K562 (cell line): ENCODE data around the gene ARFGEF2. TPM values are rescaled to one million over a fixed set of nuclear protein-coding genes. Genes with fewer than 3 reads are reported as not detected.

Experiments
- ATAC-seq: fragments of 200-7000 bp; cut with Tn5 transposase; 3 replicates; pipeline ENCODE4 v1.9.1; 2020; ENCODE audit warnings: moderate library complexity
- BruUV-seq: library from RNA; stranded (reverse); fragments of 400-500 nt; replicated peaks from 2 replicates; lab custom pipeline; 2021; lab: Mats Ljungman, UMichigan
- CTCF ChIA-PET: fragments of 300-600 bp; formaldehyde crosslinking; extraction: SDS; loops from one replicate; lab custom pipeline; 2021; ENCODE audit warnings: low intra/inter-chr PET ratio; lab: Yijun Ruan, JAX
- POLR2A ChIA-PET: fragments of 300-600, 350-650 bp; sonication (Branson Sonifier 250); formaldehyde crosslinking; extraction: SDS; loops from one replicate; lab custom pipeline; 2021; ENCODE audit warnings: antibody characterized with exemption, inconsistent platforms; lab: Yijun Ruan, JAX
- DNase-seq, 4 experiments: peaks; one replicate each; pipeline versions ENCODE4 v3.0.0 to v3.0.0-alpha.2; 2011 to 2018; ENCODE audit warnings: low spot score in 3 of 4, mixed read lengths in 3 of 4; ENCODE audit errors: extremely low read depth in 1 of 4
- FAIRE-seq: peaks from 2 replicates; lab custom pipeline; 2011; peaks lifted over from hg19 to GRCh38; lab: Jason Lieb, UNC
- H2AFZ ChIP-seq: 2 replicates; pipeline ENCODE4 v1.6.0; 2011; ENCODE audit warnings: low read depth, low read length, control low read depth, inconsistent platforms
- H3K27ac ChIP-seq: fragments of 200-600 bp; 3 replicates; pipeline ENCODE4 v1.8.0; 2011; ENCODE audit warnings: low read depth, mild to moderate bottlenecking, control low read depth, inconsistent platforms, low read length, moderate library complexity, mixed read lengths; ENCODE audit errors: extremely low read depth
- H3K27me3 ChIP-seq, 2 experiments: fragments of 300-600 bp in 1 of 2; 2 replicates in 1 of 2; 3 replicates in 1 of 2; pipeline versions ENCODE4 v1.6.0 to v1.8.0; 2011; ENCODE audit warnings: inconsistent platforms in 2 of 2, low read length in 2 of 2, mild to moderate bottlenecking in 1 of 2, mixed read lengths in 1 of 2, moderate library complexity in 1 of 2; ENCODE audit not compliant: control insufficient read depth in 2 of 2, insufficient read depth in 2 of 2
- H3K36me3 ChIP-seq: fragments of 300-600 bp; 3 replicates; pipeline ENCODE4 v1.8.0; 2011; ENCODE audit warnings: mild to moderate bottlenecking, low read length, inconsistent platforms; ENCODE audit not compliant: control insufficient read depth, insufficient read depth
- H3K4me1 ChIP-seq, 2 experiments: fragments of 200-600 bp in 1 of 2; replicated peaks in 1 of 2; 2 replicates in 1 of 2; 3 replicates in 1 of 2; pipeline versions ENCODE4 v1.5.1 to v1.8.0; 2011; ENCODE audit warnings: inconsistent platforms in 2 of 2, low read length in 2 of 2, mild to moderate bottlenecking in 1 of 2, mixed read lengths in 1 of 2, moderate library complexity in 1 of 2; ENCODE audit not compliant: control insufficient read depth in 2 of 2, insufficient read depth in 2 of 2
- H3K4me2 ChIP-seq: 2 replicates; pipeline ENCODE4 v1.6.1; 2011; ENCODE audit warnings: low read length, control low read depth, inconsistent platforms, mixed read lengths; ENCODE audit not compliant: insufficient read depth
- H3K4me3 ChIP-seq: fragments of 200-600 bp; sonication (generic), shearing (Covaris generic); 2 replicates; pipeline ENCODE4 v1.5.1; 2016; ENCODE audit warnings: control low read depth, inconsistent platforms
- H3K79me2 ChIP-seq: fragments of 200-600 bp; 3 replicates; pipeline ENCODE4 v1.8.0; 2011; ENCODE audit warnings: low read length, inconsistent platforms; ENCODE audit not compliant: control insufficient read depth, insufficient read depth
- H3K9ac ChIP-seq, 2 experiments: 2 replicates each; pipeline versions ENCODE4 v1.6.0 to v1.6.1; 2011; ENCODE audit warnings: low read depth in 2 of 2, low read length in 2 of 2, control low read depth in 1 of 2, inconsistent platforms in 1 of 2, mild to moderate bottlenecking in 1 of 2, mixed read lengths in 1 of 2; ENCODE audit not compliant: insufficient read depth in 1 of 2
- H3K9me1 ChIP-seq: one replicate; pipeline ENCODE4 v1.6.0; 2011; ENCODE audit warnings: inconsistent platforms, mild to moderate bottlenecking, low read length, moderate library complexity; ENCODE audit not compliant: control insufficient read depth, insufficient read depth
- H3K9me3 ChIP-seq: replicated peaks from 2 replicates; pipeline ENCODE4 v1.5.1; 2011; ENCODE audit warnings: low read depth, low read length, inconsistent platforms; ENCODE audit not compliant: control insufficient read depth, insufficient read depth
- H4K20me1 ChIP-seq: replicated peaks from 2 replicates; pipeline ENCODE4 v1.6.1; 2011; ENCODE audit warnings: low read length, inconsistent platforms, mixed read lengths; ENCODE audit not compliant: control insufficient read depth, insufficient read depth
- ARID1B ChIP-seq: fragments of 450-650 bp; IDR thresholded peaks from 2 replicates; pipeline ENCODE4 v1.6.1; 2016; ENCODE audit warnings: antibody characterized with exemption, mild to moderate bottlenecking, inconsistent platforms
- ELF4 ChIP-seq: fragments of 450-650 bp; formaldehyde crosslinking; IDR thresholded peaks from 2 replicates; pipeline ENCODE4 v1.4.0; 2022; ENCODE audit warnings: missing genetic modification characterization
- FOXJ3 ChIP-seq: sonication (generic); formaldehyde crosslinking; IDR thresholded peaks from 2 replicates; pipeline ENCODE4 v1.4.0; 2020; ENCODE audit warnings: mild to moderate bottlenecking, missing genetic modification reagents
- FOXK2 ChIP-seq, 2 experiments: fragments of 450-650 bp; IDR thresholded peaks in 1 of 2; conservative IDR thresholded peaks in 1 of 2; 2 replicates each; pipeline ENCODE4 v1.6.1; 2016; ENCODE audit warnings: low read depth in 2 of 2, mild to moderate bottlenecking in 1 of 2
- MAFG ChIP-seq: fragments of 450-650 bp; conservative IDR thresholded peaks from 2 replicates; pipeline ENCODE4 v1.6.1; 2016; ENCODE audit warnings: missing genetic modification characterization, missing compliant biosample characterization
- MYC ChIP-seq, 2 experiments: fragments of 250-450 bp in 1 of 2; sonication (Bioruptor Pico) in 1 of 2; IDR thresholded peaks; 2 replicates each; pipeline versions ENCODE4 v1.5.1 to v1.6.1; 2012 to 2021; ENCODE audit warnings: low read depth in 2 of 2, borderline replicate concordance in 1 of 2, improper control_type of control experiment in 1 of 2, low read length in 1 of 2, mild to moderate bottlenecking in 1 of 2, moderate library complexity in 1 of 2
- NCOA1 ChIP-seq: fragments of 450-650 bp; IDR thresholded peaks from 2 replicates; pipeline ENCODE4 v1.6.1; 2016; ENCODE audit warnings: low read depth
- POLR2AphosphoS5 ChIP-seq: IDR thresholded peaks from 2 replicates; pipeline ENCODE4 v1.6.1; 2011; ENCODE audit warnings: mild to moderate bottlenecking, low read depth, low read length, moderate library complexity; ENCODE audit not compliant: control insufficient read depth, insufficient read depth
- TEAD4 ChIP-seq, 2 experiments: sonication (generic) in 1 of 2; formaldehyde crosslinking in 1 of 2; IDR thresholded peaks; 2 replicates each; pipeline versions ENCODE4 v1.6.1 to v1.8.0; 2012 to 2022; ENCODE audit warnings: borderline replicate concordance in 1 of 2, inconsistent platforms in 1 of 2, low read length in 1 of 2, mild to moderate bottlenecking in 1 of 2, missing genetic modification reagents in 1 of 2
- TRIM24 ChIP-seq, 2 experiments: fragments of 450-650 bp; IDR thresholded peaks; 2 replicates each; pipeline ENCODE4 v1.6.1; 2016
- ZNF384 ChIP-seq: IDR thresholded peaks from 2 replicates; pipeline ENCODE4 v1.6.1; 2012; ENCODE audit warnings: low read depth, low read length, improper control_type of control experiment
- ZNF77 ChIP-seq: fragments of 250-450 bp; sonication (Bioruptor Pico); IDR thresholded peaks from 2 replicates; pipeline ENCODE4 v1.5.0; 2020
- WGBS: fragments of 100-300 bp; shearing (Covaris generic); methylation state at CpG from one replicate; pipeline ENCODE4 v1.1.6; 2016; ENCODE audit warnings: low coverage, mixed read lengths; ENCODE audit not compliant: insufficient coverage; ENCODE audit errors: missing lambda C conversion rate; 5-methylcytosine and 5-hydroxymethylcytosine counted together
- in situ Hi-C: fragments of 300-500 bp; cut with MboI; formaldehyde crosslinking; loops from 4 replicates; pipeline ENCODE4 v1.15.0; 2018; ENCODE audit warnings: inconsistent platforms, mixed read lengths
- intact Hi-C: fragments of 100-400 bp; cut with micrococcal nuclease; formaldehyde crosslinking; loops from 2 replicates; pipeline ENCODE4 v1.14.2; 2022
- polyA plus RNA-seq, 8 experiments: library from polyadenylated mRNA; depleted of rRNA in 4 of 8; stranded (reverse) in 5 of 8; unstranded in 3 of 8; fragments of >200 nt; fragmentation: Nextera tagmentation in 2 of 8; fragmentation: Illumina TruSeq in 1 of 8; extraction: Ambion mirVana in 2 of 8; extraction: Trizol in 1 of 8; gene quantifications; 2 replicates each; pipeline versions ENCODE4 v1.2.1 to v1.2.3, GENCODE V29; 2011 to 2014; ENCODE audit warnings: inconsistent platforms in 1 of 8, missing spikeins in 1 of 8
- total RNA-seq, 7 experiments: library from RNA; depleted of rRNA in 6 of 7; stranded (reverse); fragments of >200 nt in 6 of 7; fragmentation: Illumina TruSeq in 2 of 7; extraction: Trizol in 2 of 7; gene quantifications; 2 replicates each; pipeline versions ENCODE4 v1.2.1 to v1.2.3, GENCODE V29; 2011 to 2021; ENCODE audit warnings: low replicate concordance in 1 of 7

ARFGEF2 gene
- total and polyA plus RNA-seq, 9 of the 15 experiments (the other 6 are each of a cell fraction or from before 2014, with no cell fraction given), result 4.2 to 18.8 (median 13.7) TPM

DNA sequence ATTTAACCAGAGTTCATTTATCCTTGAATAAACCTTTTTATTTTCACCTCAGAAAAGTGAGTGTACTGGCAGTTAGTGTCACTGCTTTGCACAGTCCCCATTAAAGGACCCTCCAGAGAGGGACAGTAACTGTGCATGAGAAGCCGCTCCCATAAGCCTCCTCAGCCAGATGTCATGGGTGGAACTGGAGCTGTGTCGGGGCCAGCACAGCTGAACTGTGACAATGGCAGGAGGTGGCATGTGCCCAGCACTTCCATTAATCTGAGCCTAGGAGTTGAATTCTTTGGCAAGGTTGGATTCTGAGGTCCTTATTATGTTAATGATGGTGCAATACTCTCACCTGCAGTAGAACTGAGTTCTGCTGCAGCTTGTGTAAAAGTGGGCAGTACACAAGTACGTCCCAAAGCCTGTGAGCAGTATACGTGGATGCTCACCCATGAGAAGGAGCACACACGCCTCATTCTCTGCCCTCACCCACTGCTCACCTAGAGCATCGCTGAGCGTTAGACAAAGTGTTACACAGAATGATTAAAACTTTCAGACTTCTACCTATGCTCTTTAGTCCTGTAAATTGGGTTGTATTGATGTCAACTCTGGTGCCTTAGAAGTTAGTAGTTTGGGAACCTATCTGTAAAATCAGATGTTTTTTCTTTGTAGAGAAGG lies 112.7 kb downstream of the ARFGEF2 start (continued):
- TF ChIP-seq ZNF77 (CRISPR knock-in tag) (no peak), FOXJ3 (CRISPR knock-in tag) (no peak)

DNA sequence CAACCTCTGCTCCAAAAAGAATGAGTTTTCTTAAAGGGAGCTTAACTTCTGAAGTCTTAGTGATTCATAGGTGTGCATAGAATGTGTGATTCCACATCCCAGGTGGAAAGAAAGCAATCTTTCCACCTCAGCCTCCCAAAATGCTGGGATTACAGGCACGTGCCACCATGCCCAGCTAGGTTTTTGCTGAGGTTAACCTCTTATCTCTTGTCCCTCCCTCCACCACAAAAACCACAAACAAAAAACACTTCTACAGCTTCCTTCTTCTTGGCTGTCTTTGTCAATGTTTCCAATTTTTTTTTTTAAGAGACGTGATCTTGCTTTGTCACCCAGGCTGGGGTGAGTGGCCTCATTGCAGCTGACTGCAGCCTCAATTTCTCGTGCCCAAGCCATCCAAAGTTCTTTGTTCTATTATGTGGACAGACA lies 116.5 kb downstream of the ARFGEF2 start:
- no peak overlapping the region for H3K27ac ChIP-seq
- H3K4me1 ChIP-seq, result peaks cover 6 to 15% of the 10 kb centered on the region in 2 experiments; a peak in 4 of 5 replicates
- no peaks in the 10 kb centered on the region for H3K9me3 ChIP-seq
- CTCF ChIA-PET, result no interaction called here
- 0% methylated on average over 3 of the region's 3 CpGs for WGBS
- no peak overlapping the region for H3K4me3 ChIP-seq
- peaks cover 21% of the 10 kb centered on the region for H3K36me3 ChIP-seq
- intact Hi-C loops, result no loop called here
- FAIRE-seq (peak; percentile 90), ATAC-seq (peak; percentile 82), DNase-seq (peak in 2 of 4 experiments; percentile 48 to 67)
- POLR2A ChIA-PET, result interaction anchor here (0.6 to 4.6 kb wide), 5 partner anchors 8 to 55 kb away, joined by 3 to 42 read pairs (median 3); partner anchors contain the start of gene CSE1L
- peaks cover 2% of the 10 kb centered on the region for H3K9me1 ChIP-seq
- no peaks in the 10 kb centered on the region for H3K27me3 ChIP-seq
- no peak overlapping the region for H2AFZ ChIP-seq
- no TSS peak for BruUV-seq
- H4K20me1 ChIP-seq, result peaks cover 10% of the 10 kb centered on the region; the same call in 1 of the 2 replicates
- in situ Hi-C loops, result no loop called here
- H3K79me2 ChIP-seq, result no peaks in the 10 kb centered on the region
- H3K9ac ChIP-seq, result no peak overlapping the region
- H3K4me2 ChIP-seq, result no peak overlapping the region
- TF ChIP-seq ZNF384 (peak; percentile 95), MYC (IDR thresholded peaks at IDR 0.05; ENCODE audit: low read depth, low read length) (peak; percentile 72), MYC (CRISPR knock-in tag; IDR thresholded peaks at IDR 0.05; ENCODE audit: borderline replicate concordance, low read depth) (no peak), ELF4 (peak; percentile 72; the same call in 1 of the 2 replicates), FOXK2 (conservative IDR thresholded peaks at IDR 0.05 in 1 of 2, IDR thresholded peaks at IDR 0.05 in 1 of 2; ENCODE audit: low read depth in 2 of 2) (peak in 1 of 2 experiments; percentile 55; a peak in 1 of 4 replicates), TEAD4 (IDR thresholded peaks at IDR 0.05; ENCODE audit: low read length) (peak; percentile 84), TEAD4 (CRISPR knock-in tag; IDR thresholded peaks at IDR 0.05; ENCODE audit: borderline replicate concordance) (no peak), NCOA1 (peak; percentile 38; the same call in 1 of the 2 replicates), MAFG (peak; percentile 56; the same call in 1 of the 2 replicates), ARID1B (peak; percentile 87), TRIM24 (IDR thresholded peaks at IDR 0.05) (peak in 1 of 2 experiments; percentile 39; a peak in 1 of 4 replicates), POLR2AphosphoS5 (0 out of 2 replicates have a peak, but pooled peaks have one; percentile 23)
